ENCODE results near the gene FGF5.

DNA sequence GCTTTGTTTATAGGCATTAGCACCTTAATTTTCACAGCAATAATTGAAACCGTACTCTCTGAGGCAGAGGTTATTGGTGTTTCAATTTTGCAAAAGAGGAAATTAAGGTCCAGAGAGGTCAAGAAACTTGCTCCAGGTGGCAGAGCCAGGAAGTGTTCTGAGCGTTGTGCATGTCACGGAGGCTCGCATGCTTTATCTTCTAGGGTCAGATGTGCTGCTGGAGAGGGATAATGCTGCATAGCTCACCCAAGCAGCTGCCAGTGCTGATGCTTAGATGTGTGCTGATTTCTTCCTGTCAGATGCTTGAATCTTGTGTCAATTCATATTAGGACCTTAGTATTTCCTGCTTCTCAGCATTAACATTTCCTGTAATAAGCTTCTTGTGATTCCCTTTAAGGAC is 13.0 kb upstream of the FGF5 start:
- TF ChIP-seq POU2F2 (IDR thresholded peaks at IDR 0.05; ENCODE audit: low read depth, low read length) (no peak), POLR2A (IDR thresholded peaks at IDR 0.05; ENCODE audit: low read depth, low read length) (no peak), POLR2AphosphoS5 (IDR thresholded peaks at IDR 0.05; ENCODE audit: low read depth, low read length) (no peak)

Measured in GM12891 (cell line).